Esophagus (tissue), 2 donors: ENCODE results near the gene ELL. TPM values are rescaled to one million over a fixed set of nuclear protein-coding genes. Genes with fewer than 3 reads are reported as not detected.
"Not testable (repeated sequence)": the region's sequence is repeated elsewhere in the genome, so short reads cannot be mapped to it uniquely, and the experiment has no call there.

Experiments
- H3K27ac ChIP-seq, 2 donors: one replicate each; pipeline ENCODE4 v1.5.1; 2013; ENCODE audit warnings: low read depth in 2 of 2, mild to moderate bottlenecking in 2 of 2, inconsistent platforms in 1 of 2, low read length in 1 of 2, moderate library complexity in 1 of 2
- H3K27me3 ChIP-seq, 2 donors: one replicate each; pipeline ENCODE4 v1.6.1; 2013; ENCODE audit warnings: low read length in 2 of 2, control low read depth in 1 of 2, mild to moderate bottlenecking in 1 of 2; ENCODE audit not compliant: insufficient read depth in 2 of 2, control insufficient read depth in 1 of 2
- H3K36me3 ChIP-seq, 2 donors: one replicate each; pipeline ENCODE4 v1.6.1; 2013; ENCODE audit warnings: low read length in 1 of 2; ENCODE audit not compliant: control insufficient read depth in 2 of 2, insufficient read depth in 2 of 2
- H3K4me1 ChIP-seq, 2 donors: one replicate each; pipeline ENCODE4 v1.6.1; 2013; ENCODE audit warnings: low read length in 1 of 2; ENCODE audit not compliant: control insufficient read depth in 2 of 2, insufficient read depth in 2 of 2
- H3K4me3 ChIP-seq, 2 donors: one replicate each; pipeline ENCODE4 v1.5.1; 2013; ENCODE audit warnings: low read length in 2 of 2, mild to moderate bottlenecking in 2 of 2, low read depth in 1 of 2, moderate library complexity in 1 of 2
- H3K9me3 ChIP-seq, 2 donors: one replicate each; pipeline ENCODE4 v1.6.1; 2013; ENCODE audit warnings: mild to moderate bottlenecking in 2 of 2, low read depth in 1 of 2, low read length in 1 of 2, moderate library complexity in 1 of 2; ENCODE audit not compliant: control insufficient read depth in 2 of 2, insufficient read depth in 1 of 2
- WGBS, 2 donors: extraction: QIAGEN DNeasy Blood & Tissue Kit; methylation state at CpG; one replicate each; pipeline ENCODE4 v1.1.7; 2013; 5-methylcytosine and 5-hydroxymethylcytosine counted together
- polyA plus RNA-seq, 2 donors: library from polyadenylated mRNA; stranded (reverse); fragments of 200-250 nt; gene quantifications; one replicate each; pipeline ENCODE4 v1.2.3, GENCODE V29; 2013
- donor health status: healthy with polysubstance abuse.
- donor health status: Bipolar disorder and iron deficiency.

The ELL gene
- polyA plus RNA-seq, 2 donors: 7.1 to 9.1 TPM

GRCh38 chr19:18543814-18544475 is 22.1 kb upstream of the ELL start:
- Histone ChIP-seq H3K4me3 (peak overlapping the region; percentile 28 to 90), H3K27me3 (no peaks in the 10 kb centered on the region)
- WGBS, 2 donors: 11 to 12% methylated on average over 12 of the region's 12 CpGs

GRCh38 chr19:18542941-18543813 is 21.3 kb upstream of the ELL start, which contains the start of gene FKBP8:
TSS of gene FKBP8 (minus strand) at chr19:18543573. CDS start at chr19:18541970, 1,603 bp downstream.
- WGBS, 2 donors: 0 to 1% methylated on average over 38 to 86 of the region's 86 CpGs
- Histone ChIP-seq H3K36me3 (peaks cover 0 to 21% of the 10 kb centered on the region in 2 donors), H3K27ac (peak within 1 kb of the TSS; percentile 92 to 94)

More at GRCh38 chr19:18543814-18544475, 22.1 kb upstream of the ELL start:
- H3K9me3 ChIP-seq: no peaks in the 10 kb centered on the region
- peaks cover 0 to 18% of the 10 kb centered on the region in 2 donors for H3K36me3 ChIP-seq
- H3K27ac ChIP-seq: peak overlapping the region; percentile 65 to 92
- H3K4me1 ChIP-seq: peaks cover 0 to 2% of the 10 kb centered on the region in 2 donors

GRCh38 chr19:18541992-18542940 is 20.4 kb upstream of the ELL start:
- Histone ChIP-seq H3K27ac (peak overlapping the region; percentile 92 to 94), H3K9me3 (no peaks in the 10 kb centered on the region), H3K36me3 (peaks cover 0 to 29% of the 10 kb centered on the region in 2 donors), H3K4me1 (peaks cover 0 to 2% of the 10 kb centered on the region in 2 donors), H3K4me3 (peak overlapping the region; percentile 90 to 91), H3K27me3 (no peaks in the 10 kb centered on the region)
- 14 to 17% methylated on average over 11 of the region's 11 CpGs for WGBS, 2 donors

More at GRCh38 chr19:18542941-18543813, 21.3 kb upstream of the ELL start, which contains the start of gene FKBP8:
- H3K9me3 ChIP-seq: no peaks in the 10 kb centered on the region
- peak within 1 kb of the TSS; percentile 90 to 91 for H3K4me3 ChIP-seq
- peaks cover 0 to 2% of the 10 kb centered on the region in 2 donors for H3K4me1 ChIP-seq
- H3K27me3 ChIP-seq: no peaks in the 10 kb centered on the region

GRCh38 chr19:18541258-18541991 is 19.6 kb upstream of the ELL start:
- H3K4me1 ChIP-seq: peaks cover 0 to 2% of the 10 kb centered on the region in 2 donors
- H3K9me3 ChIP-seq: no peaks in the 10 kb centered on the region
- H3K27me3 ChIP-seq: no peaks in the 10 kb centered on the region
- peak overlapping the region in 1 of 2 donors; percentile 50 for H3K27ac ChIP-seq
- WGBS, 2 donors: 85 to 86% methylated on average over 21 of the region's 21 CpGs
- H3K36me3 ChIP-seq: peaks cover 0 to 36% of the 10 kb centered on the region in 2 donors
- H3K4me3 ChIP-seq: no peak overlapping the region

GRCh38 chr19:18540200-18540599 is 18.3 kb upstream of the ELL start:
- H3K9me3 ChIP-seq, H3K27me3 ChIP-seq, H3K27ac ChIP-seq, H3K4me3 ChIP-seq, H3K4me1 ChIP-seq: not testable (repeated sequence)
- peaks cover 0 to 44% of the 10 kb centered on the region in 2 donors for H3K36me3 ChIP-seq
- WGBS, 2 donors: 94 to 99% methylated on average over 1 of the region's 1 CpG

- whole genome bisulfite sequencing, 2 donors: 95 to 96% methylated on average over 19 of the region's 19 CpGs
- peaks cover 0 to 45% of the 10 kb centered on the region in 2 donors for H3K36me3 ChIP-seq
- peaks cover 0 to 2% of the 10 kb centered on the region in 2 donors for H3K4me1 ChIP-seq
- no peak overlapping the region for H3K27ac ChIP-seq
- no peaks in the 10 kb centered on the region for H3K27me3 ChIP-seq
- H3K9me3 ChIP-seq: no peaks in the 10 kb centered on the region
- no peak overlapping the region for H3K4me3 ChIP-seq
Measured at GRCh38 chr19:18539372-18539771, 17.5 kb upstream of the ELL start.

- peaks cover 0 to 2% of the 10 kb centered on the region in 2 donors for H3K4me1 ChIP-seq
- H3K36me3 ChIP-seq: peaks cover 0 to 48% of the 10 kb centered on the region in 2 donors
- H3K9me3 ChIP-seq: no peaks in the 10 kb centered on the region
- WGBS, 2 donors: 91 to 95% methylated on average over 22 of the region's 22 CpGs
- H3K27ac ChIP-seq: no peak overlapping the region
- no peak overlapping the region for H3K4me3 ChIP-seq
- H3K27me3 ChIP-seq: no peaks in the 10 kb centered on the region
Measured at GRCh38 chr19:18538115-18538514, 16.2 kb upstream of the ELL start.

GRCh38 chr19:18537431-18537830 is 15.6 kb upstream of the ELL start:
- 94 to 96% methylated on average over 17 of the region's 17 CpGs for WGBS, 2 donors
- Histone ChIP-seq H3K9me3 (no peaks in the 10 kb centered on the region), H3K36me3 (peaks cover 2 to 55% of the 10 kb centered on the region in 2 donors), H3K4me1 (peaks cover 0 to 2% of the 10 kb centered on the region in 2 donors), H3K27ac (no peak overlapping the region), H3K27me3 (no peaks in the 10 kb centered on the region), H3K4me3 (no peak overlapping the region)
